ENCODE measurements around the gene ZNF543. TPM values are rescaled to one million over a fixed set of nuclear protein-coding genes. Genes with fewer than 3 reads are reported as not detected.
A peak's percentile ranks its signal among the peaks of the same experiment; 100 is the strongest.

ZNF543 gene
- total and polyA plus RNA-seq, 2 of the 13 experiments (the other 11 are each of a cell fraction or from before 2014, with no cell fraction given) = 2.1 to 8.9 TPM

GRCh38 chr19:57279418-57280164 is 40.7 kb upstream of the ZNF543 start (continued):
- TF ChIP-seq, protein P1, sequence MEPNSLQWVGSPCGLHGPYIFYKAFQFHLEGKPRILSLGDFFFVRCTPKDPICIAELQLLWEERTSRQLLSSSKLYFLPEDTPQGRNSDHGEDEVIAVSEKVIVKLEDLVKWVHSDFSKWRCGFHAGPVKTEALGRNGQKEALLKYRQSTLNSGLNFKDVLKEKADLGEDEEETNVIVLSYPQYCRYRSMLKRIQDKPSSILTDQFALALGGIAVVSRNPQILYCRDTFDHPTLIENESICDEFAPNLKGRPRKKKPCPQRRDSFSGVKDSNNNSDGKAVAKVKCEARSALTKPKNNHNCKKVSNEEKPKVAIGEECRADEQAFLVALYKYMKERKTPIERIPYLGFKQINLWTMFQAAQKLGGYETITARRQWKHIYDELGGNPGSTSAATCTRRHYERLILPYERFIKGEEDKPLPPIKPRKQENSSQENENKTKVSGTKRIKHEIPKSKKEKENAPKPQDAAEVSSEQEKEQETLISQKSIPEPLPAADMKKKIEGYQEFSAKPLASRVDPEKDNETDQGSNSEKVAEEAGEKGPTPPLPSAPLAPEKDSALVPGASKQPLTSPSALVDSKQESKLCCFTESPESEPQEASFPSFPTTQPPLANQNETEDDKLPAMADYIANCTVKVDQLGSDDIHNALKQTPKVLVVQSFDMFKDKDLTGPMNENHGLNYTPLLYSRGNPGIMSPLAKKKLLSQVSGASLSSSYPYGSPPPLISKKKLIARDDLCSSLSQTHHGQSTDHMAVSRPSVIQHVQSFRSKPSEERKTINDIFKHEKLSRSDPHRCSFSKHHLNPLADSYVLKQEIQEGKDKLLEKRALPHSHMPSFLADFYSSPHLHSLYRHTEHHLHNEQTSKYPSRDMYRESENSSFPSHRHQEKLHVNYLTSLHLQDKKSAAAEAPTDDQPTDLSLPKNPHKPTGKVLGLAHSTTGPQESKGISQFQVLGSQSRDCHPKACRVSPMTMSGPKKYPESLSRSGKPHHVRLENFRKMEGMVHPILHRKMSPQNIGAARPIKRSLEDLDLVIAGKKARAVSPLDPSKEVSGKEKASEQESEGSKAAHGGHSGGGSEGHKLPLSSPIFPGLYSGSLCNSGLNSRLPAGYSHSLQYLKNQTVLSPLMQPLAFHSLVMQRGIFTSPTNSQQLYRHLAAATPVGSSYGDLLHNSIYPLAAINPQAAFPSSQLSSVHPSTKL (CRISPR knock-in tag; IDR thresholded peaks at IDR 0.05) = peak; percentile 79
- no peak for TF ChIP-seq RELA (CRISPR knock-in tag; IDR thresholded peaks at IDR 0.05)
- no peak for TF ChIP-seq SKI (IDR thresholded peaks at IDR 0.05; ENCODE audit: partially characterized antibody)
- peak; percentile 46; the same call in 1 of the 2 replicates for TF ChIP-seq TP53 (CRISPR knock-in tag; conservative IDR thresholded peaks at IDR 0.05)
- TF ChIP-seq ZNF841 (CRISPR knock-in tag; IDR thresholded peaks at IDR 0.05; ENCODE audit: borderline replicate concordance) = no peak
- peak; percentile 62; the same call in 1 of the 2 replicates for TF ChIP-seq ZNF710 (CRISPR knock-in tag; IDR thresholded peaks at IDR 0.05; ENCODE audit: borderline replicate concordance)
- peak; percentile 97; the same call in 2 of the 3 replicates for TF ChIP-seq MXI1 (IDR thresholded peaks at IDR 0.05; ENCODE audit: borderline replicate concordance, low read depth, low read length)
- peak; percentile 30; the same call in 1 of the 2 replicates for TF ChIP-seq GATA4 (IDR thresholded peaks at IDR 0.05; ENCODE audit: borderline replicate concordance, low read depth)
- TF ChIP-seq KDM3A (CRISPR knock-in tag; IDR thresholded peaks at IDR 0.05; ENCODE audit: low read depth) = peak; percentile 59; the same call in 1 of the 2 replicates
- no peak; the same call in 1 of the 2 replicates for TF ChIP-seq NCOR1 (IDR thresholded peaks at IDR 0.05; ENCODE audit: borderline replicate concordance, low read length)
- TF ChIP-seq GABPB1 (CRISPR knock-in tag; IDR thresholded peaks at IDR 0.05) = peak; percentile 83; the same call in 1 of the 2 replicates
- 0 out of 2 replicates have a peak, but pooled peaks have one; percentile 54 for TF ChIP-seq ZNF235 (CRISPR knock-in tag; IDR thresholded peaks at IDR 0.05; ENCODE audit: borderline replicate concordance)
- no peak for TF ChIP-seq NFE2L1 (CRISPR knock-in tag; IDR thresholded peaks at IDR 0.05; ENCODE audit: borderline replicate concordance)
- TF ChIP-seq NCOA5 (CRISPR knock-in tag; IDR thresholded peaks at IDR 0.05) = 0 out of 2 replicates have a peak, but pooled peaks have one; percentile 75
- TF ChIP-seq NFYC (CRISPR knock-in tag; IDR thresholded peaks at IDR 0.05) = peak; percentile 49
- TF ChIP-seq MAF1 (CRISPR knock-in tag; IDR thresholded peaks at IDR 0.05; ENCODE audit: borderline replicate concordance) = peak; percentile 51; the same call in 1 of the 2 replicates
- TF ChIP-seq, protein P2, sequence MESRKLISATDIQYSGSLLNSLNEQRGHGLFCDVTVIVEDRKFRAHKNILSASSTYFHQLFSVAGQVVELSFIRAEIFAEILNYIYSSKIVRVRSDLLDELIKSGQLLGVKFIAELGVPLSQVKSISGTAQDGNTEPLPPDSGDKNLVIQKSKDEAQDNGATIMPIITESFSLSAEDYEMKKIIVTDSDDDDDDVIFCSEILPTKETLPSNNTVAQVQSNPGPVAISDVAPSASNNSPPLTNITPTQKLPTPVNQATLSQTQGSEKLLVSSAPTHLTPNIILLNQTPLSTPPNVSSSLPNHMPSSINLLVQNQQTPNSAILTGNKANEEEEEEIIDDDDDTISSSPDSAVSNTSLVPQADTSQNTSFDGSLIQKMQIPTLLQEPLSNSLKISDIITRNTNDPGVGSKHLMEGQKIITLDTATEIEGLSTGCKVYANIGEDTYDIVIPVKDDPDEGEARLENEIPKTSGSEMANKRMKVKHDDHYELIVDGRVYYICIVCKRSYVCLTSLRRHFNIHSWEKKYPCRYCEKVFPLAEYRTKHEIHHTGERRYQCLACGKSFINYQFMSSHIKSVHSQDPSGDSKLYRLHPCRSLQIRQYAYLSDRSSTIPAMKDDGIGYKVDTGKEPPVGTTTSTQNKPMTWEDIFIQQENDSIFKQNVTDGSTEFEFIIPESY (CRISPR knock-in tag; IDR thresholded peaks at IDR 0.05) = peak; percentile 59; the same call in 1 of the 2 replicates
- TF ChIP-seq STAG1 (CRISPR knock-in tag; IDR thresholded peaks at IDR 0.05) = peak; percentile 47
- peak; percentile 69 for TF ChIP-seq MEF2D (CRISPR knock-in tag; IDR thresholded peaks at IDR 0.05)
